Transverse colon (tissue), 3 donors: Measurements from ENCODE around the gene UBQLN4.

ENCODE experiments used
- CTCF ChIP-seq, 5 experiments: fragments of 200-600 bp in 3 of 5; fragments of 450-650 bp in 2 of 5; sonication (generic) in 3 of 5; IDR thresholded peaks; 1 replicate in 2 of 5; 2 replicates in 3 of 5; pipeline ENCODE4 v1.5.1; 2016 to 2017; ENCODE audit warnings: antibody characterized with exemption in 5 of 5, inconsistent platforms in 3 of 5, mild to moderate bottlenecking in 2 of 5, moderate library complexity in 1 of 5
- EP300 ChIP-seq: sonication (generic); formaldehyde crosslinking; IDR thresholded peaks from one replicate; pipeline ENCODE4 v1.6.1; 2017; ENCODE audit warnings: antibody characterized with exemption, low read depth
- POLR2A ChIP-seq: fragments of 450-650 bp; IDR thresholded peaks from one replicate; pipeline ENCODE4 v1.6.1; 2016; ENCODE audit warnings: antibody characterized with exemption, mild to moderate bottlenecking, moderate library complexity

DNA sequence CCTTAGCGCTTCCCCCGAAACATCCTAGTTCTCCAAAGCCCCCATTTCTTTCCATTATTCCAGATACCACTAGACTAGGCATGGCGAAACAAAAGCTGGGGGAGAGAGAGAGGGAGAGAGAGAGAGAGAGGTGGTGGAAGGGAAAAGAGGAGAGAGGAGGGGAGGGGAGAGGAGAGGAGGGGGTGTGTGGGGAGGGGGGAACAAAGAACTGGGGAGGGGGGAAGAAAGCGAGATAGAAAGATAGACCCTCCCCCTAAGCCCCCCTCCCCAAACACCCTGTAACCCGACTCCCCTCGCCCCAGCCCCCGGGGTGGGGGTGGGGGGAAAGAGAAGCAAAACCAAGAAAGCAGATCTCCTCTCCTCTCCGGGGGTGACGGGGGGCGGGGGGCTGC is 28.3 kb upstream of the UBQLN4 start:
- no peak for TF ChIP-seq POLR2A
- no peak for TF ChIP-seq CTCF (IDR thresholded peaks at IDR 0.05)
- TF ChIP-seq EP300 = no peak
